Spleen (tissue), 11 donors: ENCODE results near the gene LMCD1. TPM values are rescaled to one million over a fixed set of nuclear protein-coding genes. Genes with fewer than 3 reads are reported as not detected.

Source experiments
- DNase-seq: peaks from one replicate; pipeline ENCODE4 v3.0.0-alpha.2; 2020
- H3K27ac ChIP-seq, 8 donors: fragments of 200-600 bp; sonication (generic) in 7 of 8; 1 replicate in 4 of 8; 2 replicates in 4 of 8; pipeline versions ENCODE4 v1.5.0 to v1.8.0; 2016 to 2021; ENCODE audit warnings: inconsistent platforms in 4 of 8, mild to moderate bottlenecking in 4 of 8, moderate library complexity in 1 of 8
- H3K27me3 ChIP-seq, 7 donors: fragments of 200-600 bp; sonication (generic) in 6 of 7; replicated peaks in 1 of 7; 1 replicate in 4 of 7; 2 replicates in 3 of 7; pipeline versions ENCODE4 v1.5.0 to v1.8.0; 2016 to 2021; ENCODE audit warnings: inconsistent platforms in 3 of 7, mild to moderate bottlenecking in 1 of 7
- H3K36me3 ChIP-seq, 6 donors: fragments of 200-600 bp; sonication (generic) in 5 of 6; 1 replicate in 4 of 6; 2 replicates in 2 of 6; pipeline versions ENCODE4 v1.5.0 to v1.8.0; 2016 to 2021; ENCODE audit warnings: inconsistent platforms in 2 of 6
- H3K4me1 ChIP-seq, 6 donors: fragments of 200-600 bp; sonication (generic) in 5 of 6; 1 replicate in 3 of 6; 2 replicates in 3 of 6; pipeline versions ENCODE4 v1.5.0 to v1.8.0; 2016 to 2021; ENCODE audit warnings: inconsistent platforms in 3 of 6
- H3K4me3 ChIP-seq, 8 donors: fragments of 200-600 bp; sonication (generic) in 7 of 8; 1 replicate in 4 of 8; 2 replicates in 4 of 8; pipeline versions ENCODE4 v1.5.0 to v1.8.0; 2016 to 2021; ENCODE audit warnings: inconsistent platforms in 4 of 8, mild to moderate bottlenecking in 4 of 8, moderate library complexity in 2 of 8
- H3K9me3 ChIP-seq, 8 donors: fragments of 200-600 bp; sonication (generic) in 7 of 8; 1 replicate in 4 of 8; 2 replicates in 4 of 8; pipeline versions ENCODE4 v1.5.0 to v1.8.0; 2016 to 2021; ENCODE audit warnings: inconsistent platforms in 4 of 8
- CTCF ChIP-seq, 11 experiments: fragments of 200-600 bp in 7 of 11; fragments of 450-650 bp in 4 of 11; sonication (generic) in 4 of 11; IDR thresholded peaks in 8 of 11; conservative IDR thresholded peaks in 3 of 11; 1 replicate in 7 of 11; 2 replicates in 4 of 11; pipeline versions ENCODE4 v1.4.0 to v1.8.0; 2016 to 2021; ENCODE audit warnings: antibody characterized with exemption in 11 of 11, inconsistent platforms in 4 of 11, mild to moderate bottlenecking in 1 of 11
- POLR2A ChIP-seq, 3 donors: fragments of 450-650 bp; IDR thresholded peaks; one replicate each; pipeline ENCODE4 v1.5.1; 2017; ENCODE audit warnings: antibody characterized with exemption in 3 of 3, mild to moderate bottlenecking in 1 of 3
- POLR2AphosphoS5 ChIP-seq, 3 donors: sonication (generic); formaldehyde crosslinking; IDR thresholded peaks; one replicate each; pipeline ENCODE4 v1.5.1; 2017; ENCODE audit warnings: antibody characterized with exemption in 3 of 3
- WGBS, 5 donors: extraction: QIAGEN DNeasy Blood & Tissue Kit in 3 of 5; methylation state at CpG; one replicate each; pipeline versions ENCODE4 v1.1.5 to v1.1.7; 2013 to 2018; 5-methylcytosine and 5-hydroxymethylcytosine counted together
- intact Hi-C: fragments of 100-400 bp; cut with DNase I; formaldehyde crosslinking; loops from one replicate; pipeline ENCODE4 v1.15.0; 2023; ENCODE audit warnings: low total_unique reads
- polyA plus RNA-seq, 3 donors: library from polyadenylated mRNA; stranded (reverse); fragments of 200-250 nt; gene quantifications; one replicate each; pipeline ENCODE4 v1.2.1, GENCODE V29; 2013
- total RNA-seq, 7 donors: library from RNA; depleted of rRNA in 3 of 7; stranded (reverse); fragments of >200 nt in 3 of 7; fragmentation: NEBNext Ultra II Directional in 4 of 7; extraction: Animal tissue kit (Norgen Biotek cat#: 25700) in 4 of 7; gene quantifications; one replicate each; pipeline versions ENCODE4 v1.1.0 to v1.2.1, GENCODE V29; 2016 to 2021
- donor health status: healthy with polysubstance abuse.
- donor health status: DM: no; HTN: no; CAD: no; lungs with moderate emphysema.
- donor health status: DM: no; HTN: no; CAD: no.
- donor health status: Bipolar disorder and iron deficiency.
- donor health status: healthy.
- donor health status: DM: no; HTN: no; CAD: no.
- donor health status: DM: yes; HTN: yes; CAD: no.

LMCD1 gene
- total and polyA plus RNA-seq, 10 donors = 24.5 to 203 (median 78.7) TPM

GRCh38 chr3:8538223-8538622 is 36.6 kb downstream of the LMCD1 start:
- Histone ChIP-seq H3K4me1 (peaks cover 22 to 64% (median 38%) of the 10 kb centered on the region in 6 donors), H3K36me3 (peaks cover 0 to 46% (median 3%) of the 10 kb centered on the region in 6 donors), H3K9me3 (peaks cover 0 to 4% (median 0%) of the 10 kb centered on the region in 8 donors), H3K4me3 (no peak overlapping the region), H3K27ac (no peak overlapping the region), H3K27me3 (no peaks in the 10 kb centered on the region)
- whole genome bisulfite sequencing, 5 donors = 85 to 97% (median 96%) methylated on average over 4 of the region's 4 CpGs
- intact Hi-C loops = no loop called here
- no peak for TF ChIP-seq POLR2A (IDR thresholded peaks at IDR 0.05)
- no peak for TF ChIP-seq CTCF (IDR thresholded peaks at IDR 0.05 in 8 of 11, conservative IDR thresholded peaks at IDR 0.05 in 3 of 11)
- TF ChIP-seq POLR2AphosphoS5 (IDR thresholded peaks at IDR 0.05) = no peak
- no peak for DNase-seq

GRCh38 chr3:8538913-8539312 is 37.3 kb downstream of the LMCD1 start:
- no peak overlapping the region for H3K27ac ChIP-seq
- 83 to 96% (median 90%) methylated on average over 3 of the region's 3 CpGs for WGBS, 5 donors

GRCh38 chr3:8539419-8539818 is 37.8 kb downstream of the LMCD1 start:
- Histone ChIP-seq H3K27me3 (no peaks in the 10 kb centered on the region), H3K36me3 (peaks cover 0 to 47% (median 3%) of the 10 kb centered on the region in 6 donors), H3K4me1 (peaks cover 22 to 55% (median 38%) of the 10 kb centered on the region in 6 donors), H3K4me3 (no peak overlapping the region), H3K9me3 (peaks cover 0 to 4% (median 0%) of the 10 kb centered on the region in 8 donors), H3K27ac (no peak overlapping the region)
- intact Hi-C loops = no loop called here
- TF ChIP-seq POLR2A (IDR thresholded peaks at IDR 0.05) (no peak), POLR2AphosphoS5 (IDR thresholded peaks at IDR 0.05) (no peak), CTCF (IDR thresholded peaks at IDR 0.05 in 8 of 11, conservative IDR thresholded peaks at IDR 0.05 in 3 of 11) (no peak)
- WGBS, 5 donors = 81 to 88% (median 84%) methylated on average over 6 to 7 of the region's 7 CpGs
- no peak for DNase-seq

More at GRCh38 chr3:8538913-8539312, 37.3 kb downstream of the LMCD1 start:
- no peak for DNase-seq
- peaks cover 0 to 44% (median 3%) of the 10 kb centered on the region in 6 donors for H3K36me3 ChIP-seq
- no peak overlapping the region for H3K4me3 ChIP-seq
- peaks cover 22 to 60% (median 38%) of the 10 kb centered on the region in 6 donors for H3K4me1 ChIP-seq
- TF ChIP-seq POLR2AphosphoS5 (IDR thresholded peaks at IDR 0.05) (no peak), POLR2A (IDR thresholded peaks at IDR 0.05) (no peak), CTCF (IDR thresholded peaks at IDR 0.05 in 8 of 11, conservative IDR thresholded peaks at IDR 0.05 in 3 of 11) (no peak)
- intact Hi-C loops = no loop called here
- H3K27me3 ChIP-seq = no peaks in the 10 kb centered on the region
- peaks cover 0 to 4% (median 0%) of the 10 kb centered on the region in 8 donors for H3K9me3 ChIP-seq

- Histone ChIP-seq H3K4me3 (no peak overlapping the region), H3K4me1 (peaks cover 14 to 44% (median 31%) of the 10 kb centered on the region in 6 donors), H3K36me3 (peaks cover 0 to 51% (median 3%) of the 10 kb centered on the region in 6 donors), H3K27me3 (no peaks in the 10 kb centered on the region), H3K27ac (peak overlapping the region in 6 of 8 donors; percentile 19 to 61 (median 46)), H3K9me3 (peaks cover 0 to 4% (median 0%) of the 10 kb centered on the region in 8 donors)
- intact Hi-C loops = no loop called here
- 52 to 72% (median 58%) methylated on average over 6 of the region's 6 CpGs for WGBS, 5 donors
- TF ChIP-seq POLR2A (IDR thresholded peaks at IDR 0.05) (no peak), POLR2AphosphoS5 (IDR thresholded peaks at IDR 0.05) (peak in 2 of 3 donors; percentile 65 to 80)
- DNase-seq = no peak
Measured at GRCh38 chr3:8540456-8540855, 38.8 kb downstream of the LMCD1 start.
